HepG2 (cell line): ENCODE measurements around the gene PPP2R2D. TPM values are rescaled to one million over a fixed set of nuclear protein-coding genes. Genes with fewer than 3 reads are reported as not detected.

ENCODE experiments used
- CBX1 ChIP-seq: IDR thresholded peaks from one replicate; pipeline ENCODE4 v1.6.1; 2016; ENCODE audit warnings: antibody characterized with exemption, low read depth
- EEA1 ChIP-seq: sonication (generic); formaldehyde crosslinking; IDR thresholded peaks from 2 replicates; pipeline ENCODE4 v1.5.1; 2020; ENCODE audit warnings: mild to moderate bottlenecking, missing genetic modification reagents, borderline replicate concordance
- ELF4 ChIP-seq: sonication (generic); formaldehyde crosslinking; IDR thresholded peaks from 2 replicates; pipeline ENCODE4 v1.5.0; 2020; ENCODE audit warnings: missing genetic modification reagents, mild to moderate bottlenecking, moderate library complexity, borderline replicate concordance
- HNF4G ChIP-seq, 2 experiments: sonication (generic) in 1 of 2; formaldehyde crosslinking in 1 of 2; IDR thresholded peaks; 2 replicates each; pipeline versions ENCODE4 v1.4.0 to v1.6.1; 2011 to 2020; ENCODE audit warnings: borderline replicate concordance in 2 of 2, low read depth in 2 of 2, mild to moderate bottlenecking in 2 of 2, low read length in 1 of 2, missing genetic modification reagents in 1 of 2, moderate library complexity in 1 of 2
- HNRNPK ChIP-seq: fragments of 200-400 bp; formaldehyde crosslinking; IDR thresholded peaks from 2 replicates; pipeline ENCODE4 v1.6.1; 2018; ENCODE audit warnings: low read length, low read depth, moderate library complexity, mild to moderate bottlenecking; ENCODE audit not compliant: poor library complexity, severe bottlenecking
- MEIS2 ChIP-seq: sonication (generic); formaldehyde crosslinking; IDR thresholded peaks from 2 replicates; pipeline ENCODE4 v1.9.0; 2021; ENCODE audit warnings: mild to moderate bottlenecking, missing genetic modification reagents
- NCOA5 ChIP-seq: sonication (generic); formaldehyde crosslinking; IDR thresholded peaks from 2 replicates; pipeline ENCODE4 v1.4.0; 2020; ENCODE audit warnings: missing genetic modification reagents
- NFKBIZ ChIP-seq: IDR thresholded peaks from 2 replicates; pipeline ENCODE4 v1.6.1; 2018; ENCODE audit warnings: missing genetic modification reagents, missing compliant biosample characterization
- PRPF4 ChIP-seq: fragments of 200-400 bp; formaldehyde crosslinking; IDR thresholded peaks from 2 replicates; pipeline ENCODE4 v1.6.1; 2016; ENCODE audit warnings: low read length, low read depth; ENCODE audit not compliant: poor library complexity, severe bottlenecking
- RCOR2 ChIP-seq: IDR thresholded peaks from 2 replicates; pipeline ENCODE4 v1.6.1; 2016; ENCODE audit warnings: missing biosample characterization, missing genetic modification reagents
- SP1 ChIP-seq, 2 experiments: fragments of 450-650 bp in 1 of 2; sonication (generic) in 1 of 2; formaldehyde crosslinking in 1 of 2; IDR thresholded peaks; 2 replicates each; pipeline versions ENCODE4 v1.4.0 to v1.6.1; 2016 to 2020; ENCODE audit warnings: missing genetic modification reagents in 1 of 2
- TOE1 ChIP-seq: sonication (generic); formaldehyde crosslinking; IDR thresholded peaks from 2 replicates; pipeline ENCODE4 v1.4.0; 2020; ENCODE audit warnings: mild to moderate bottlenecking, missing genetic modification reagents
- ZNF230 ChIP-seq: sonication (generic); formaldehyde crosslinking; IDR thresholded peaks from 2 replicates; pipeline ENCODE4 v1.4.0; 2020; ENCODE audit warnings: mild to moderate bottlenecking, missing genetic modification reagents
- ZNF441 ChIP-seq: sonication (generic); formaldehyde crosslinking; IDR thresholded peaks from 2 replicates; pipeline ENCODE4 v1.7.0; 2021; ENCODE audit warnings: missing genetic modification reagents, borderline replicate concordance
- ZNF547 ChIP-seq: sonication (generic); formaldehyde crosslinking; IDR thresholded peaks from 2 replicates; pipeline ENCODE4 v1.5.1; 2020; ENCODE audit warnings: mild to moderate bottlenecking, missing genetic modification reagents
- ZNF564 ChIP-seq: sonication (generic); formaldehyde crosslinking; IDR thresholded peaks from 2 replicates; pipeline ENCODE4 v1.8.1; 2023; ENCODE audit warnings: mild to moderate bottlenecking, missing genetic modification reagents
- ZNF737 ChIP-seq: sonication (generic); formaldehyde crosslinking; IDR thresholded peaks from 2 replicates; pipeline ENCODE4 v1.5.0; 2020; ENCODE audit warnings: missing genetic modification reagents, mild to moderate bottlenecking, borderline replicate concordance
- polyA plus RNA-seq, 8 experiments: library from polyadenylated mRNA; depleted of rRNA in 3 of 8; stranded (reverse) in 7 of 8; unstranded in 1 of 8; fragments of >200 nt; fragmentation: Illumina TruSeq in 4 of 8; extraction: Trizol in 4 of 8; gene quantifications; 2 replicates each; pipeline versions ENCODE4 v1.2.1 to v1.2.3, GENCODE V29; 2011 to 2016; ENCODE audit warnings: low read depth in 4 of 8, missing spikeins in 1 of 8, mixed read lengths in 1 of 8; ENCODE audit not compliant: insufficient read depth in 1 of 8
- total RNA-seq, 5 experiments: library from RNA; depleted of rRNA; stranded (reverse); fragments of >200 nt; fragmentation: Illumina TruSeq; extraction: Trizol; gene quantifications; 2 replicates each; pipeline ENCODE4 v1.2.3, GENCODE V29; 2016; ENCODE audit warnings: low read depth in 1 of 5
- TF ChIP-seq, protein P1 (sequence below): sonication (generic); formaldehyde crosslinking; IDR thresholded peaks from 2 replicates; pipeline ENCODE4 v1.4.0; 2020; ENCODE audit warnings: missing genetic modification reagents
- TF ChIP-seq, protein P2 (sequence below): sonication (generic); formaldehyde crosslinking; IDR thresholded peaks from 2 replicates; pipeline ENCODE4 v1.5.1; 2020; ENCODE audit warnings: missing genetic modification reagents, mild to moderate bottlenecking, borderline replicate concordance
- TF ChIP-seq, protein P3 (sequence below): IDR thresholded peaks from 2 replicates; pipeline ENCODE4 v1.6.1; 2016; ENCODE audit warnings: low read depth, borderline replicate concordance
- TF ChIP-seq, protein P4 (sequence below): sonication (generic); formaldehyde crosslinking; IDR thresholded peaks from 2 replicates; pipeline ENCODE4 v1.4.0; 2020; ENCODE audit warnings: missing genetic modification reagents

PPP2R2D gene
- total and polyA plus RNA-seq, 2 of the 13 experiments (the other 11 are each of a cell fraction or from before 2014, with no cell fraction given): 32.7 to 33.2 TPM

DNA sequence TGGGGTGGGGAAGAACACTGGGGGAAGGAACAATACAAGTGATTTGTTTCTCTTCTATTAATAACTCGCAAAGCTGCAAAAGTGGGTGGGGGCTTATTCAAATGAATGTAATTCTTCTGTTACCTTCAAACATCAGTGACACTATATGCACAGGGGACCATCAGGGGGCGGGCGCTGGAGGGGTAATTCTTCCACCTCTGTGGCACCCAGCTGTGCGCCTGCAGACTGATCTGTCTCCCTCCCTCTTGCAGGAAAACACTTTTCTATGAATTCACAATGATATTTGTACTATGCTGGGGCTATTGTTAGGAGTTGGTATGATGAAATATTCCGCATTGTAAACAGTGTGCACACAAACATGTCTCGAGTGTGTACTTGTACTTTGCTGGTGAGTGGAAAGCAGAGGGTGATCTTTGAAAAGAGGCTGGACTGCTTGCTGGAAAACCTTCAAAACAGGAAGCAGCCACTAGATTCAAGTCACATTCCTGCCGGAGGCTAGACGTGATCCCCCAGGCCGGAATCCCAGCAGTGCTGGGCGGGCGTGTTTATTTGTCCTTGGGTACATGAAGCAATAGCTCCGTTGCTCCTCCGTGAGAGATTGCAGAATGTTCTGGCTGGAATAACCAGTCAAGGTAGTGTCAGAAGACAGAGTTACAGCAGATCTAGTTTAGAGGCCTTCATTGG is 96.7 kb downstream of the PPP2R2D start (continued):
- TF ChIP-seq, protein P1, sequence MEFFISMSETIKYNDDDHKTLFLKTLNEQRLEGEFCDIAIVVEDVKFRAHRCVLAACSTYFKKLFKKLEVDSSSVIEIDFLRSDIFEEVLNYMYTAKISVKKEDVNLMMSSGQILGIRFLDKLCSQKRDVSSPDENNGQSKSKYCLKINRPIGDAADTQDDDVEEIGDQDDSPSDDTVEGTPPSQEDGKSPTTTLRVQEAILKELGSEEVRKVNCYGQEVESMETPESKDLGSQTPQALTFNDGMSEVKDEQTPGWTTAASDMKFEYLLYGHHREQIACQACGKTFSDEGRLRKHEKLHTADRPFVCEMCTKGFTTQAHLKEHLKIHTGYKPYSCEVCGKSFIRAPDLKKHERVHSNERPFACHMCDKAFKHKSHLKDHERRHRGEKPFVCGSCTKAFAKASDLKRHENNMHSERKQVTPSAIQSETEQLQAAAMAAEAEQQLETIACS (CRISPR knock-in tag): no peak
- TF ChIP-seq ELF4 (CRISPR knock-in tag): peak; percentile 69; the same call in 1 of the 2 replicates
- TF ChIP-seq ZNF737: no peak
- TF ChIP-seq ZNF564 (CRISPR knock-in tag): peak; percentile 59; the same call in 1 of the 2 replicates
- no peak for TF ChIP-seq ZNF547 (CRISPR knock-in tag)
- TF ChIP-seq RCOR2 (CRISPR knock-in tag): peak; percentile 73
- TF ChIP-seq ZNF441: peak; percentile 85; the same call in 1 of the 2 replicates
- 0 out of 2 replicates have a peak, but pooled peaks have one; percentile 15 for TF ChIP-seq HNF4G (IDR thresholded peaks at IDR 0.05; ENCODE audit: borderline replicate concordance, low read depth, low read length)
- TF ChIP-seq HNF4G (CRISPR knock-in tag; IDR thresholded peaks at IDR 0.05; ENCODE audit: borderline replicate concordance, low read depth): peak; percentile 77; the same call in 1 of the 2 replicates
- no peak for TF ChIP-seq PRPF4
- TF ChIP-seq NCOA5 (CRISPR knock-in tag): no peak
- TF ChIP-seq EEA1: no peak
- no peak for TF ChIP-seq ZNF230 (CRISPR knock-in tag)
- peak; percentile 59 for TF ChIP-seq MEIS2 (CRISPR knock-in tag)
- TF ChIP-seq CBX1: no peak
- TF ChIP-seq TOE1 (CRISPR knock-in tag): no peak
- TF ChIP-seq, protein P2, sequence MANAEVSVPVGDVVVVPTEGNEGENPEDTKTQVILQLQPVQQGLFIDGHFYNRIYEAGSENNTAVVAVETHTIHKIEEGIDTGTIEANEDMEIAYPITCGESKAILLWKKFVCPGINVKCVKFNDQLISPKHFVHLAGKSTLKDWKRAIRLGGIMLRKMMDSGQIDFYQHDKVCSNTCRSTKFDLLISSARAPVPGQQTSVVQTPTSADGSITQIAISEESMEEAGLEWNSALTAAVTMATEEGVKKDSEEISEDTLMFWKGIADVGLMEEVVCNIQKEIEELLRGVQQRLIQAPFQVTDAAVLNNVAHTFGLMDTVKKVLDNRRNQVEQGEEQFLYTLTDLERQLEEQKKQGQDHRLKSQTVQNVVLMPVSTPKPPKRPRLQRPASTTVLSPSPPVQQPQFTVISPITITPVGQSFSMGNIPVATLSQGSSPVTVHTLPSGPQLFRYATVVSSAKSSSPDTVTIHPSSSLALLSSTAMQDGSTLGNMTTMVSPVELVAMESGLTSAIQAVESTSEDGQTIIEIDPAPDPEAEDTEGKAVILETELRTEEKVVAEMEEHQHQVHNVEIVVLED (CRISPR knock-in tag): 0 out of 2 replicates have a peak, but pooled peaks have one; percentile 28
- TF ChIP-seq, protein P3, sequence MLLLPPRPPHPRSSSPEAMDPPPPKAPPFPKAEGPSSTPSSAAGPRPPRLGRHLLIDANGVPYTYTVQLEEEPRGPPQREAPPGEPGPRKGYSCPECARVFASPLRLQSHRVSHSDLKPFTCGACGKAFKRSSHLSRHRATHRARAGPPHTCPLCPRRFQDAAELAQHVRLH (CRISPR knock-in tag): peak; percentile 83; the same call in 1 of the 2 replicates
- no peak for TF ChIP-seq HNRNPK
- peak; percentile 80; the same call in 1 of the 2 replicates for TF ChIP-seq NFKBIZ (CRISPR knock-in tag)
- no peak for TF ChIP-seq SP1 (IDR thresholded peaks at IDR 0.05)
- peak; percentile 15; the same call in 1 of the 2 replicates for TF ChIP-seq SP1 (CRISPR knock-in tag; IDR thresholded peaks at IDR 0.05)
- TF ChIP-seq, protein P4, sequence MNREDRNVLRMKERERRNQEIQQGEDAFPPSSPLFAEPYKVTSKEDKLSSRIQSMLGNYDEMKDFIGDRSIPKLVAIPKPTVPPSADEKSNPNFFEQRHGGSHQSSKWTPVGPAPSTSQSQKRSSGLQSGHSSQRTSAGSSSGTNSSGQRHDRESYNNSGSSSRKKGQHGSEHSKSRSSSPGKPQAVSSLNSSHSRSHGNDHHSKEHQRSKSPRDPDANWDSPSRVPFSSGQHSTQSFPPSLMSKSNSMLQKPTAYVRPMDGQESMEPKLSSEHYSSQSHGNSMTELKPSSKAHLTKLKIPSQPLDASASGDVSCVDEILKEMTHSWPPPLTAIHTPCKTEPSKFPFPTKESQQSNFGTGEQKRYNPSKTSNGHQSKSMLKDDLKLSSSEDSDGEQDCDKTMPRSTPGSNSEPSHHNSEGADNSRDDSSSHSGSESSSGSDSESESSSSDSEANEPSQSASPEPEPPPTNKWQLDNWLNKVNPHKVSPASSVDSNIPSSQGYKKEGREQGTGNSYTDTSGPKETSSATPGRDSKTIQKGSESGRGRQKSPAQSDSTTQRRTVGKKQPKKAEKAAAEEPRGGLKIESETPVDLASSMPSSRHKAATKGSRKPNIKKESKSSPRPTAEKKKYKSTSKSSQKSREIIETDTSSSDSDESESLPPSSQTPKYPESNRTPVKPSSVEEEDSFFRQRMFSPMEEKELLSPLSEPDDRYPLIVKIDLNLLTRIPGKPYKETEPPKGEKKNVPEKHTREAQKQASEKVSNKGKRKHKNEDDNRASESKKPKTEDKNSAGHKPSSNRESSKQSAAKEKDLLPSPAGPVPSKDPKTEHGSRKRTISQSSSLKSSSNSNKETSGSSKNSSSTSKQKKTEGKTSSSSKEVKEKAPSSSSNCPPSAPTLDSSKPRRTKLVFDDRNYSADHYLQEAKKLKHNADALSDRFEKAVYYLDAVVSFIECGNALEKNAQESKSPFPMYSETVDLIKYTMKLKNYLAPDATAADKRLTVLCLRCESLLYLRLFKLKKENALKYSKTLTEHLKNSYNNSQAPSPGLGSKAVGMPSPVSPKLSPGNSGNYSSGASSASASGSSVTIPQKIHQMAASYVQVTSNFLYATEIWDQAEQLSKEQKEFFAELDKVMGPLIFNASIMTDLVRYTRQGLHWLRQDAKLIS (CRISPR knock-in tag): no peak
